OCI-LY7 (cell line): ENCODE measurements around the gene DPY19L2.
"Not testable (repeated sequence)": the region's sequence is repeated elsewhere in the genome, so short reads cannot be mapped to it uniquely, and the experiment has no call there.

Source experiments
- EZH2phosphoT487 ChIP-seq: fragments of 200-600 bp; sonication (generic); IDR thresholded peaks from 2 replicates; pipeline ENCODE4 v1.6.1; 2018; ENCODE audit warnings: low read depth, borderline replicate concordance, mild to moderate bottlenecking, mixed run types, antibody characterized with exemption, low read length, moderate library complexity, mixed read lengths
- TF ChIP-seq, protein P1 (sequence below): fragments of 200-600 bp; sonication (generic); conservative IDR thresholded peaks from 2 replicates; pipeline ENCODE4 v1.5.1; 2014; ENCODE audit warnings: mild to moderate bottlenecking, antibody characterized with exemption, low read length, moderate library complexity, mixed read lengths

DNA sequence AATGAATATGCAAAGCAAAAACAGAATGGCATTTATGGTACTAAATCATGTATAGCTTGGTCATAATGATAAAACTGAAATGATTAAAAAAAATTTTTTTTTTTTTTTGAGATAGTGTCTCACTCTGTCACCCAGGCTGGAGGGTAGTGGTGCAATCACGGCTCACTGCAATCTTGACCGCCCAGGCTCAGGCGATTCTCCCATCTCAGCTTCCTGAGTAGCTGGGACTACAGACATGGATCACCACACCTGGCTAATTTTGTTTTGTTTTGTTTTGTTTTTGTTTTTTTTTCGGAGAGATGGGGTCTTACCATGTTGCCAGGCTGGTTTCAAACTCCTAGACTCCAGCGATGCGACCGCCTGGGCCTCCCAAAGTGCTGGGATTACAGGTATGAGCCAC, 138.7 kb downstream of the DPY19L2 start:
- TF ChIP-seq, protein P1, sequence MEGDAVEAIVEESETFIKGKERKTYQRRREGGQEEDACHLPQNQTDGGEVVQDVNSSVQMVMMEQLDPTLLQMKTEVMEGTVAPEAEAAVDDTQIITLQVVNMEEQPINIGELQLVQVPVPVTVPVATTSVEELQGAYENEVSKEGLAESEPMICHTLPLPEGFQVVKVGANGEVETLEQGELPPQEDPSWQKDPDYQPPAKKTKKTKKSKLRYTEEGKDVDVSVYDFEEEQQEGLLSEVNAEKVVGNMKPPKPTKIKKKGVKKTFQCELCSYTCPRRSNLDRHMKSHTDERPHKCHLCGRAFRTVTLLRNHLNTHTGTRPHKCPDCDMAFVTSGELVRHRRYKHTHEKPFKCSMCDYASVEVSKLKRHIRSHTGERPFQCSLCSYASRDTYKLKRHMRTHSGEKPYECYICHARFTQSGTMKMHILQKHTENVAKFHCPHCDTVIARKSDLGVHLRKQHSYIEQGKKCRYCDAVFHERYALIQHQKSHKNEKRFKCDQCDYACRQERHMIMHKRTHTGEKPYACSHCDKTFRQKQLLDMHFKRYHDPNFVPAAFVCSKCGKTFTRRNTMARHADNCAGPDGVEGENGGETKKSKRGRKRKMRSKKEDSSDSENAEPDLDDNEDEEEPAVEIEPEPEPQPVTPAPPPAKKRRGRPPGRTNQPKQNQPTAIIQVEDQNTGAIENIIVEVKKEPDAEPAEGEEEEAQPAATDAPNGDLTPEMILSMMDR: not testable (repeated sequence)
- not testable (repeated sequence) for TF ChIP-seq EZH2phosphoT487
